Suprapubic skin (tissue), 4 donors: ENCODE measurements around the gene SDF2.
A peak's percentile ranks its signal among the peaks of the same experiment; 100 is the strongest.

Experiments
- CTCF ChIP-seq, 2 donors: fragments of 200-600 bp in 1 of 2; fragments of 450-650 bp in 1 of 2; sonication (generic) in 1 of 2; IDR thresholded peaks; one replicate each; pipeline ENCODE4 v1.5.1; 2016 to 2019; ENCODE audit warnings: antibody characterized with exemption in 2 of 2, mild to moderate bottlenecking in 1 of 2, moderate library complexity in 1 of 2
- EP300 ChIP-seq: sonication (generic); formaldehyde crosslinking; IDR thresholded peaks from one replicate; pipeline ENCODE4 v1.6.1; 2017; ENCODE audit warnings: antibody characterized with exemption
- POLR2A ChIP-seq, 2 donors: fragments of 450-650 bp; IDR thresholded peaks; one replicate each; pipeline ENCODE4 v1.6.1; 2017; ENCODE audit warnings: antibody characterized with exemption in 2 of 2, mild to moderate bottlenecking in 2 of 2, moderate library complexity in 2 of 2
- POLR2AphosphoS5 ChIP-seq, 3 donors: sonication (generic); formaldehyde crosslinking; IDR thresholded peaks; one replicate each; pipeline ENCODE4 v1.6.1; 2017; ENCODE audit warnings: antibody characterized with exemption in 3 of 3

GRCh38 chr17:28598799-28599310 lies 62.9 kb downstream of the SDF2 start, which contains the start of gene SPAG5:
- TF ChIP-seq CTCF (IDR thresholded peaks at IDR 0.05) (no peak), POLR2A (IDR thresholded peaks at IDR 0.05) (peak; percentile 55 to 86), POLR2AphosphoS5 (IDR thresholded peaks at IDR 0.05) (peak in 2 of 3 donors; percentile 69 to 75), EP300 (no peak)
